Uterus (tissue), 4 donors: ENCODE results near the gene AGBL4. TPM values are rescaled to one million over a fixed set of nuclear protein-coding genes. Genes with fewer than 3 reads are reported as not detected.

Experiments
- DNase-seq, 2 donors: peaks; one replicate each; pipeline ENCODE4 v3.0.0-alpha.2; 2019 to 2020
- H3K27ac ChIP-seq, 2 donors: fragments of 200-600 bp; sonication (generic); 1 replicate in 1 of 2; 2 replicates in 1 of 2; pipeline ENCODE4 v1.5.1; 2016 to 2018
- H3K27me3 ChIP-seq, 2 donors: fragments of 200-600 bp; sonication (generic); one replicate each; pipeline ENCODE4 v1.5.1; 2018 to 2019; ENCODE audit warnings: control low read depth in 1 of 2
- H3K36me3 ChIP-seq, 2 donors: fragments of 200-600 bp; sonication (generic); one replicate each; pipeline ENCODE4 v1.5.1; 2019; ENCODE audit warnings: control low read depth in 1 of 2
- H3K4me1 ChIP-seq, 2 donors: fragments of 200-600 bp; sonication (generic); one replicate each; pipeline ENCODE4 v1.5.1; 2018 to 2019; ENCODE audit warnings: control low read depth in 1 of 2
- H3K4me3 ChIP-seq, 2 donors: fragments of 200-600 bp; sonication (generic); 1 replicate in 1 of 2; 2 replicates in 1 of 2; pipeline ENCODE4 v1.5.1; 2018 to 2019; ENCODE audit warnings: mild to moderate bottlenecking in 1 of 2
- H3K9me3 ChIP-seq, 2 donors: fragments of 200-600 bp; sonication (generic); one replicate each; pipeline ENCODE4 v1.5.1; 2019; ENCODE audit warnings: control low read depth in 1 of 2
- POLR2A ChIP-seq, 2 donors: fragments of 450-650 bp; IDR thresholded peaks; one replicate each; pipeline ENCODE4 v1.6.1; 2016; ENCODE audit warnings: antibody characterized with exemption in 2 of 2, mild to moderate bottlenecking in 1 of 2, moderate library complexity in 1 of 2
- intact Hi-C: fragments of 100-400 bp; cut with DNase I; formaldehyde crosslinking; loops from one replicate; pipeline ENCODE4 v1.15.1; 2023; ENCODE audit warnings: low total_unique reads
- total RNA-seq, 4 donors: library from RNA; depleted of rRNA in 3 of 4; stranded (reverse); fragments of >200 nt in 3 of 4; gene quantifications; one replicate each; pipeline versions ENCODE4 v1.1.0 to v1.2.4, GENCODE V29; 2014 to 2023
- TF ChIP-seq, protein P1 (sequence below), 4 experiments: fragments of 200-600 bp in 2 of 4; fragments of 450-650 bp in 2 of 4; sonication (generic) in 2 of 4; IDR thresholded peaks; one replicate each; pipeline ENCODE4 v1.5.1; 2016 to 2019; ENCODE audit warnings: antibody characterized with exemption in 4 of 4, mild to moderate bottlenecking in 2 of 4, moderate library complexity in 1 of 4
- donor health status: DM: yes; HTN: yes; CAD: no.

Gene AGBL4
- total RNA-seq, 4 donors from 2014 or later: 0.85 to 1.9 TPM; not detected in 2

- no peaks in the 10 kb centered on the region for H3K4me1 ChIP-seq
- TF ChIP-seq, protein P1, sequence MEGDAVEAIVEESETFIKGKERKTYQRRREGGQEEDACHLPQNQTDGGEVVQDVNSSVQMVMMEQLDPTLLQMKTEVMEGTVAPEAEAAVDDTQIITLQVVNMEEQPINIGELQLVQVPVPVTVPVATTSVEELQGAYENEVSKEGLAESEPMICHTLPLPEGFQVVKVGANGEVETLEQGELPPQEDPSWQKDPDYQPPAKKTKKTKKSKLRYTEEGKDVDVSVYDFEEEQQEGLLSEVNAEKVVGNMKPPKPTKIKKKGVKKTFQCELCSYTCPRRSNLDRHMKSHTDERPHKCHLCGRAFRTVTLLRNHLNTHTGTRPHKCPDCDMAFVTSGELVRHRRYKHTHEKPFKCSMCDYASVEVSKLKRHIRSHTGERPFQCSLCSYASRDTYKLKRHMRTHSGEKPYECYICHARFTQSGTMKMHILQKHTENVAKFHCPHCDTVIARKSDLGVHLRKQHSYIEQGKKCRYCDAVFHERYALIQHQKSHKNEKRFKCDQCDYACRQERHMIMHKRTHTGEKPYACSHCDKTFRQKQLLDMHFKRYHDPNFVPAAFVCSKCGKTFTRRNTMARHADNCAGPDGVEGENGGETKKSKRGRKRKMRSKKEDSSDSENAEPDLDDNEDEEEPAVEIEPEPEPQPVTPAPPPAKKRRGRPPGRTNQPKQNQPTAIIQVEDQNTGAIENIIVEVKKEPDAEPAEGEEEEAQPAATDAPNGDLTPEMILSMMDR (IDR thresholded peaks at IDR 0.05): no peak
- TF ChIP-seq POLR2A (IDR thresholded peaks at IDR 0.05): no peak
- no peaks in the 10 kb centered on the region for H3K36me3 ChIP-seq
- no peaks in the 10 kb centered on the region for H3K9me3 ChIP-seq
- no peak for DNase-seq
- no peaks in the 10 kb centered on the region for H3K27me3 ChIP-seq
- no peak overlapping the region for H3K4me3 ChIP-seq
- intact Hi-C loops: no loop called here
- H3K27ac ChIP-seq: no peak overlapping the region
Observed at GRCh38 chr1:49125746-49126145, 898.0 kb downstream of the AGBL4 start.

DNA sequence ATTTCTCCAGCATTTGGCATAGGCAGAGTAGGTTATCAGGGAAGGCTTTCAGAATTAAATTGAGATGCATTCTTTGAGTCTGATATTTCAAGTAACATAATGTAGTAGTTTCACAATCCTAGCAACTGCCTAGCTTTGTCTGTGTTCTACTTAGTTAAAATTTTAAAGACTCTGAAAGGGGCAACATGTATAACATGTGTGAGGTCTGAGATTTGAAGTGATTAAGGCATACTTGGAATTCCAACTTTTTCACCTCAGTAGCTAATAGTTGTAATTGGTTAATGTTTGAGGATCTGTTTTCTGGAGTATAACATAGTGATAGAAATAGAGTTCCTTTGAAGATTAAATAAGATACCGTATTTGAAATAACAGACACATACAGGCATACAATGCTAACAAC, 911.8 kb downstream of the AGBL4 start:
- no peaks in the 10 kb centered on the region for H3K9me3 ChIP-seq
- no peaks in the 10 kb centered on the region for H3K27me3 ChIP-seq
- no peak overlapping the region for H3K27ac ChIP-seq

GRCh38 chr1:49106445-49106844, 917.3 kb downstream of the AGBL4 start:
- no peak overlapping the region for H3K4me3 ChIP-seq
- intact Hi-C loops: no loop called here
- DNase-seq: no peak
- H3K4me1 ChIP-seq: no peaks in the 10 kb centered on the region
- H3K27me3 ChIP-seq: no peaks in the 10 kb centered on the region
- no peaks in the 10 kb centered on the region for H3K9me3 ChIP-seq
- H3K36me3 ChIP-seq: no peaks in the 10 kb centered on the region
- TF ChIP-seq, protein P1 (IDR thresholded peaks at IDR 0.05): no peak
- no peak for TF ChIP-seq POLR2A (IDR thresholded peaks at IDR 0.05)
- no peak overlapping the region for H3K27ac ChIP-seq

More for the DNA sequence above, 911.8 kb downstream of the AGBL4 start:
- Histone ChIP-seq H3K4me3 (no peak overlapping the region), H3K36me3 (no peaks in the 10 kb centered on the region), H3K4me1 (no peaks in the 10 kb centered on the region)
- intact Hi-C loops: no loop called here
- no peak for DNase-seq
- TF ChIP-seq, protein P1 (IDR thresholded peaks at IDR 0.05): no peak
- no peak for TF ChIP-seq POLR2A (IDR thresholded peaks at IDR 0.05)

- H3K4me3 ChIP-seq: no peak overlapping the region
- no peaks in the 10 kb centered on the region for H3K9me3 ChIP-seq
- TF ChIP-seq, protein P1 (IDR thresholded peaks at IDR 0.05): no peak
- TF ChIP-seq POLR2A (IDR thresholded peaks at IDR 0.05): no peak
- no peak overlapping the region for H3K27ac ChIP-seq
- H3K36me3 ChIP-seq: no peaks in the 10 kb centered on the region
- no peaks in the 10 kb centered on the region for H3K4me1 ChIP-seq
- no peaks in the 10 kb centered on the region for H3K27me3 ChIP-seq
- intact Hi-C loops: no loop called here
- no peak for DNase-seq
Observed at GRCh38 chr1:49104575-49104974, 919.2 kb downstream of the AGBL4 start.

DNA sequence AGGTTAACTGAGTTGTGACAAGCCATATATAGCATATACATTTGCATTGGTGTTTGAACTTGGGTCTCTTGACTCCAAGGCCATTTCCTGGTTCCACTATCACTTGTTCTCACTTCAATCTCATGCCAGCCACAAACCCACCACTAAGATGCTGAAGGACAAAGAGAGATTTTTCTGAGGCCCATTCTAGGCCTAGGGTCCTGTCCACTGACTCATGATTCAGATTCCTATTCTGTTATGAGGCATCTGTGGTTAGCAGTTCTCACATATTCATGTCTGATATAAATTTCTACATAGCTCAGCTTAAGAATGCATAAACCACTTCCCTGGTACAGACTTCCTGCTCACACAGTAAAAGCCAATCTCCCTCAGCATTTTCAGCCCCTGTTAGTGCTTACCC, 921.0 kb downstream of the AGBL4 start:
- Histone ChIP-seq H3K27ac (no peak overlapping the region), H3K27me3 (no peaks in the 10 kb centered on the region), H3K4me1 (no peaks in the 10 kb centered on the region), H3K9me3 (no peaks in the 10 kb centered on the region), H3K4me3 (no peak overlapping the region), H3K36me3 (no peaks in the 10 kb centered on the region)
- TF ChIP-seq POLR2A (IDR thresholded peaks at IDR 0.05): no peak
- intact Hi-C loops: no loop called here
- DNase-seq: no peak

DNA sequence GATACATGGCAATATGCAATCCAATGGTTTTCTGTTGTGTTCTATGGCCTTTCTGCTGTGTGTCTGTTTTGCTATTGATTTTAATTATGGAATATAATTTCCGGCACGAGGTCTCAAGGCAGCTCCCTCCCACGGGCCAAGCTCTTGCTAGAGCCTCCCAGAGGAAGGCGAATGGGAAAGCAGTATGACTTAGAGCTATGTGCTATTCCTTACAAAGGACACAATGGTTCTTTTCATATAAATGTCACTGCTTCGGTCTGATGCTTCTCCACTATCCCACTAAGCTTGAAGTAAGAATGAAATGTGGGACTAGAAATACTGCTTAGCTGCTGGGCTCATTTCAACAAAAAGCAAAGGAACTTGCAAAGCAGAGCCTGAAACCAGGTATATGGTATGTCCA, 924.9 kb downstream of the AGBL4 start:
- DNase-seq: no peak
- Histone ChIP-seq H3K9me3 (no peaks in the 10 kb centered on the region), H3K36me3 (no peaks in the 10 kb centered on the region), H3K27ac (no peak overlapping the region), H3K4me3 (no peak overlapping the region), H3K4me1 (no peaks in the 10 kb centered on the region), H3K27me3 (no peaks in the 10 kb centered on the region)
- intact Hi-C loops: no loop called here
- TF ChIP-seq, protein P1 (IDR thresholded peaks at IDR 0.05): no peak
